Right forelimb (tissue), 1 donor: ENCODE measurements around the gene CREB5.
"Not testable (repeated sequence)": the region's sequence is repeated elsewhere in the genome, so short reads cannot be mapped to it uniquely, and the experiment has no call there.

Source experiments
- DNase-seq: peaks from one replicate; pipeline ENCODE4 v3.0.0-alpha.2; 2018

The CREB5 gene

DNA sequence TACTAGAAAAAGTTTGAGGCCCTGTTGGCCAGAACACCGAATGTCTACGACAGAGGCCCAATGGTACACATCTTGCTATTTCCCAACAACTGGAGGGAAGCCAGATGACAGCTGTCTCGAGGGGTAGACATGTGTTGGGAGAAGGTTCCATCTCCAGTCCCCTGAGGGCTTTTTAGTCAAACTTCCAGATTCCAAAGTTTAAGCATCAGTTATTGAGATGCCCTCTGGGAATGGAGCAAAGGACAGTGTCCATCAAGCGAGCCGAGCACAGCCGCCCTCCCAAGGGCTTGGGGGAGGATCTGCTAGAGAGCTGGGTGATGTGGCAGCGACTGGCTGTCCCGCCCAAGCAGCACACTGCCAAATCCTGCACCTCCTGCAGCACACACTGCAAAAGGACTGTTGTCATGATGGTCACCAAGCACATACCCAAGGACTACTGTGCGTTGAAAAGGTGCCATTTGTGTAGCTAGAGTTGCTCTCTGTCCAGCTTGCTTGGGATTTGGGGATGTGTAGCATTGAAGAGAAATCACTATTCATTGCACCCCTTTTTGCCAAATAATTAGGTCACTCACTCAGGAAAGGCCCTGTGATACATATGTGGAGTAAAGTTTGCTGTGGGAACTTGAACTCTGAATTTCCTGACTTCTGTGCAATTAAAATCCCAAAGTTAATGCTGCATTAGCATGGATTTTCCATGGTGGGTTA is 381.2 kb downstream of the CREB5 start:
- DNase-seq = no peak

DNA sequence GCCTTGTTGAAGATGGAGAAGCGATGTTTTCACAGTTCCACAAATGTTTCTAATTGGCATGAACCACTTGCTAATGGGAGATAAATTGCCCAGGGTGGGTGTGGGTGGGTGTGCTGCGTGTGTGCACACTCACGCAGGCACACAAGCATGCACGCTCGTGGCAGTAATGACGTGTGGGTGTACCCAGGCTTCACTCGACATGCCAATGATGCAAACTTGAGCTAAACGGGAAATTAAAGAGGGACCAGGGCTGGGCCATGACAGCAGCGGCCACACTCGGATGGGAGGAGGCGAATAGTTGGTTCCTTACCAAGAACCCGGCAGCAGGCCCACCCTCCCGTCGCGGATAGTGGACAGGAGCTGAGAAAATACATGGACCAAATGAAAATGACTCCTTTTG is 386.0 kb downstream of the CREB5 start:
- DNase-seq = no peak

DNA sequence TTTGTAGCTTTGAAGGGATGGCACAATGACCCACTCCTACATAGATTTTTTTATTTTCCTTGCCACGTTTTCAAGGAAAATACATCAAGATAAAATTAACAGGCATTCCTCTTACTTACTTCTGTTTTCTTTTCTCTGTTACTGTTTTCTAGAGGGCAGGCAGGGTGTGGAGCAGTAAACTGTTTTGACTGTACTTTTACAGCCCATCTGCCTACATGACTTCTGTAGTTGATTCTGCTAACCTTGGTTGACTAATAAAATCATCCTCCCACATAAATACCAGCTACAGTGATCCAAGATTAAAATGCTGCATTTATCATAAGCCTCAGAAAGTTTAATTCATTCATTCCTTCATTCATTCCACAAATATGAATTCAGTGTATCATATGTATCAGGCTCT is 387.3 kb downstream of the CREB5 start:
- no peak for DNase-seq

DNA sequence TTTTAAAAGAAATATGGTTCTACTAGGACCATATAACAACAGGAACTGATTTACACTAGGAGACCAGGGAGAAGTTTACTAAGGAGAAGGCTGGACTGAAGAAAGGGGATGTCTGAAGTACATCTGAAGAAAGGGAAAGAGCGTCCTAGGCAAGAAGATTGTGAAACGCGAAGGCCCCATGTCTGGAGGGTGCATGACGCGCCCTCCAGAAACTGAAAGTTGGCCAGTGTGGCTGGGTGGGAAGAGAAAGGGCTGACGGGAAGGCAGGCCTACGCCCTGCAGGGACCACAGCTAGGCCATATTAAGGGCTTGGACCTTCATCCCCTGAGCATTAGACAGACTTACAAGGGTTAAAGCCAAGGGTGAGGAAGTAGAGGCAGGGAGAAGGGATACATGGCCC is 387.8 kb downstream of the CREB5 start:
- DNase-seq = no peak

DNA sequence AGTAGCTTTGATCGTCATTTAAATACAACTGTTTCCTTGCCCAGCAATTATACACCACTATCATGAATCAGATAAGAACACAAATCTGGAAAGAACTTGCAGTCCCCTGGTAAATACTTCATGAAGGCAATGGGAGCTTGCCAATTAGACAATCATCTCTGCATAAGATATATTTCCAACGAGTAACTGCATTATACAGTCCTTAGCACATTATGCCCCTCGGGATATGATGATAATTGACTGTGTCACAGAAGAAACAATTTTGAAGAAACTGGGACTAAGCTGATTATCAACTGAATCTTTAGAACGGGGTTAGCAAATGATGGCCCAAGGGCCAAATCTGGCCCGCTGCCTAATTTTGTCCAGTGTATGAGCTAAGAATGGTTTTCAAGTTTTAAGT is 390.1 kb downstream of the CREB5 start:
- DNase-seq = no peak

DNA sequence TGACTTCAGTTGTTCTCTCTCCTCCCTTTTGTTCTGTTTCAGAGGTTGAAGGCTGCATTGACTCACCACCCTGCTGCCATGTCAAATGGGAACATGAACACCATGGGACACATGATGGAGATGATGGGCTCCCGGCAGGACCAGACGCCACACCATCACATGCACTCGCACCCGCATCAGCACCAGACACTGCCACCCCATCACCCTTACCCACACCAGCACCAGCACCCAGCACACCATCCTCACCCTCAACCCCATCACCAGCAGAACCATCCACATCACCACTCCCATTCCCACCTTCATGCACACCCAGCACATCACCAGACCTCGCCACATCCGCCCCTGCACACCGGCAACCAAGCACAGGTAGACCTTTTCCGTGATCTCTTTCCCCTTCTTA is 391.8 kb downstream of the CREB5 start:
- no peak for DNase-seq

DNA sequence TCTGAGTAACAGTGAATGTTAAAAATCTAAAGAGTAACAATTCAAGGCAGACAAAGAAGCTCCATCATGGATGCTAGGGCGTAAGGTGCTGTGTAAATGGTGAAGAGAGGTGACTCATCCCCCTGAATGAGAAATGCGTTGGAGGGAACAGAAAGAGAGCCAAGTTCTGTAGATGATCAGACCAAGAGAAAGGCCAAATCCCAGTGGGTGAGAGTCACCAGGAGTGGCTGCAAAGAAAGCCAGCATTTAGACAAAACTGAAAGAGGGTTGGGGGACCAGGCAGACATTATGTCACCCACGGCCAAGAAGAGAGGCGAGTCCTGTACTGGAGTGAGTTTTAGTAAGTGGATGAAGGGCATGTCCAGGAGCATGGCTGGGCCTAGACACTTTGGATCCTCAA is 392.7 kb downstream of the CREB5 start:
- no peak for DNase-seq

DNA sequence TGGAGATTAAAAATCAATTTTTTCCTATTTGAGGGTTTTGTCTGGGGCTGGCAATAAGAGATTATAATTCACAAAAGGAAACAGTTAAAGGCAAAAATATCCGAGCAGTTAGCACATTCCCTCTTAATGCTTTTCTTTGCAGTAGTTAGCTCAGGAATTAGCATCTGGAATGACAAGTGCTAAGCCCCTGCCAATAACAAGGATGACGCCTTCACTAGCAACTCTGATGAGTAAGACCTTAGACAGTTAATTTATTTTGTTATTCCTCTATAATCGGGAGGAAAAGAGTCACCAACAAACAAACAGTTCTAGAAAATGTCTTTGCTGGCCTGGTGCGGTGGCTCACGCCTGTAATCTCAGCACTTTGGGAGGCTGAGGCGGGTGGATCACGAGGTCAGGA is 394.5 kb downstream of the CREB5 start:
- no peak for DNase-seq

DNA sequence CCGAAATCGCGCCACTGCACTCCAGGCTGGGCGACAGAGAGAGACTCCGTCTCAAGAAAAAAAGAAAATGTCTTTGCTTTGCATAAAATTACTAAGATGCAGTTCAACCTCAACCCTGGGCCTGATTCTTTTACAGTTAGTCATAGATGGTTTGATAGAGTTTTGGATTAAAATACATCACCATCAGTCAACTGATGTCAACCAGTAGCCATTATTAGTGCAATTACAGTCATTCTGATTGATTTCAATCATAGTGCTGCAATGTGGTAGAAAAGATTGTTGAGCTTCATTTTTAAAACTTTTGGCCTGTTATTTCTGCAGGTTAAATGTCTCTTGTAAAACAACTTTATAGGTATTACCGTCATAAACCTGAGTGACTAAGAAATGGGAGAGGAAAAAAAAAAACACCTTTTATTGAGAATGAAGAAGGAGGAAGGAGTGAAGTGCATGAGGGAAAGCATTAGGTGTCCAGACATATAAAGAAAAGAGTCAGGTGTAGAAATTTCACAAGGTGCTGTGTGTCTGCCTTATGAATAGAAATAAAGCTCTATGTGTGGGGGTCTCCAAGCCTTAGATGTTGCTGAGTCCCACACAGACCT is 395.2 kb downstream of the CREB5 start:
- no peak for DNase-seq

DNA sequence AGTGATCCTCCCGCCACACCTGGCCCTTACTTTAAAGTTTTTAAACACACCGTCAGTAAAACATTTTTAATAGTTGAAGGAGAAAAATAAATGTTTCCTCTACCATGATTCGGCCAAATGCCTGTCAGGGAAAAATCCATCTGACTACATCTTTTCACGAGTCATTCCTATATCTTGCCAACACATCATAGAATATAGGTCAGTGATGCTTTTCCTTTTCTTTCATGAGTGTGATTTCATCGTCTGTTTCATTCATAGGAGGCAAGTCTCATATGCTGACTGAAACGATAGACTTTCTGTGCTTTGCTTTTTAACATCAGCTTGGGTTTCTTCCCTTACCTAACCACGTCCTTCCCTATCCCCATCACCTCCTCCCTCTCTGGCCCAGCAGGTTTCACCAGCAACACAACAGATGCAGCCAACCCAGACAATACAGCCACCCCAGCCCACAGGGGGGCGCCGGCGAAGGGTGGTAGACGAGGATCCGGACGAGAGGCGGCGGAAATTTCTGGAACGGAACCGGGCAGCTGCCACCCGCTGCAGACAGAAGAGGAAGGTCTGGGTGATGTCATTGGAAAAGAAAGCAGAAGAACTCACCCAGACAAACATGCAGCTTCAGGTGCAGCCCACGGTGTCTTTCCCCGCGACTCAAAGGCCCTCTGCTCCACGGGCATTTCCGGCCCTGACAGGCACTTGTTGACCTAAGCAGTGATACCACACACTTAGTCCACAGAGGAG is 396.6 kb downstream of the CREB5 start:
- DNase-seq = no peak

DNA sequence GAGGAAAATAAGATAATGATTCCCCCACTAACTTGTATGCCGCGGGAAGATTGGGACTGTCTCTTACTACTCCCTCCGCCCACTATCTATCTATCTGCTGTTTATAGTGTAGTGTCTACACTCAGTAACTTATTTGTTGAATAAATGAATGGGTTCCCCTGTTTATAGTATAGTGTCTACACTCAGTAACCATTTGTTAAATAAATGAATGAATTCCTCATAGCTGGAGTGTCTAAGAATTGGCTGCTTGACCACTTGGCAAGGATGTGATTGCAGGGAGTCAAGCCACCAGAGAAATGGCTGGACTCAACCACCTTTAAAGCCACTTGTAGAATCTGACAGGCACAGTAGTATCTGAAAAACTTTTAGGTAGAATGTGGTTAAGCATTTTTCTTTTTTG is 398.7 kb downstream of the CREB5 start:
- DNase-seq = no peak

DNA sequence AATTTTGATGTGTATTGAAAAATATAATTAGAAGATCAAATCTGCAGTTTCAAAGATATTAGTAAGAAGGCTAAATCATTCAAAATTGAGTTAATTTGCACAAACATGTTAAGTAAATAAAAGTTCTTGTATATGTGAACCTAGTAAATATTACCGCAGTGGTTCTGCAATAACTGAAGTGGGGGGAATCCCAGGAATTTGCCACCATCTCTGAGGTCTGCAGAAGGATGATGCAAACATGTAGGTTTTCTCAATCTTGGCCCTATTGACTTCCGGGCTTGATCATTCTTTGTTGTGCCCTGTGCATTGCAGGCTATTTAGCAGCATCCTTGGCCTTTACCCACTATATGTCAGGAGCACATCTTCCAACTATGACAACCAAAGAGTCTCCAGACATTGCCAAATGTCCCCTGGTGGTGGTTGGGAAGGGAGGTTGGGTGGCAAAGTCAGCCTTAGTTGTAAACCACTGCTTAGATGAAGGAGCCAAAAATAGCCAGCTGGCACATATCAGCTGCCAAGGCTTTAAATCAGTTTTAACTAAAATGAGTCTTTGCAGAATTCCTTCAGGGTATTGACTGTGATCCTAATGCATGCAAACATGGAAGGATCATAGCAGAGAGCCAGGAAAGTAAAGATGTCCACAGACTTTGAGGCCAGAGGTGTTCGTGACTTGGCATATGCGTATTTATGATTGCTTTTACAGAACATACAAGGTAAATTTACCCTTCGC is 399.5 kb downstream of the CREB5 start:
- peak; percentile 56 for DNase-seq

DNA sequence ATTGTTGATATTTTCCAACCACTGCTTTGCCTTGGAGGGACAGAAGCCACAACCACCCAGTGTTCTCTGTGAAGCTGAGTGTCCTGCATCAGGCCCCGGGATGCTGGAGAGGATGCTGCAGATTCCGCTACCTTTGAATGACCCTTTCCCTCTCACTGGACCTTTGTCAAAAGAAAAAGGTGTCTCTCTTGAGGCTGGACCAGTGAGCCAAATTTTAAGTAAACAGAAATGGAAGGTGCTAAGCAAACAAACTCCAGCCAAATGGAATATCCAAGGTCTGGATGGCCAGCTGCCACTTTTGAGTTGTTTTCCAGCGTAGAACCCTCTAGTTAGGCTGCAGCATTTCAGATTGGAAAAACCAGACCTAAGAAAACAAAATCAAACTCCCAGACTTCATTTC is 400.3 kb downstream of the CREB5 start:
- DNase-seq = peak; percentile 61

DNA sequence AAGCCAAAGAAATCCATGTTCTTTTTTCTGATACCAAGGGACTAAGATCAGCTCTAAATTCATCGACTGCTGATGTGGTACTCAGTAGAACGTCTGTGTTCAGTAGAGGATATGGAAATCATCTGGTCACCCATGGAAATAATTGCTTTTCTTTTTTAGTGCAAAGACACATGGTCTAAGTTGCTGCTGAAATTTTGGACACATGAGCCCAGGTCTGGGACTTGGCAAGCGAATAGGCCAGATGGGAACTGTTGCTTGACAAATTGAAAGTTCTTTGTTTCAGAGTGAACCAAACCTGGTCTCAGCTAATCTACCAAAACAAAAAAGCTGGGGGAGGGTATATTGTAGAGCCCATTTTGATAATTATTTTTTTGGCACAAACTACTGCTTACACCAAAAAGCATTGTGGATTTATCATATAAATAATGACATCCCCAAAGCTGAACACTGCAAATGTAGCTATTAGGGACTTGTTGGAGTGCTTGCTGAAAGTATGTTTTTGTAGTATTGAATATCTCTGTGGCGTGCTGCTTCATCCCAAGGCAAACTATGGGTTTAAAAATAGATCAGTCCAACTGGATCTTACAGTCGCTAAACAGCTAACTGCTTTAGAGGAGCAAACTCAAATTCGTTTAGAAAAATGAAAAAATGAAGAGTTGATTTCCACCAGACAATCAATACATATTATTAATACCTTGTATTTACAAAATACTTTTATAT is 401.1 kb downstream of the CREB5 start:
- DNase-seq = peak; percentile 53

DNA sequence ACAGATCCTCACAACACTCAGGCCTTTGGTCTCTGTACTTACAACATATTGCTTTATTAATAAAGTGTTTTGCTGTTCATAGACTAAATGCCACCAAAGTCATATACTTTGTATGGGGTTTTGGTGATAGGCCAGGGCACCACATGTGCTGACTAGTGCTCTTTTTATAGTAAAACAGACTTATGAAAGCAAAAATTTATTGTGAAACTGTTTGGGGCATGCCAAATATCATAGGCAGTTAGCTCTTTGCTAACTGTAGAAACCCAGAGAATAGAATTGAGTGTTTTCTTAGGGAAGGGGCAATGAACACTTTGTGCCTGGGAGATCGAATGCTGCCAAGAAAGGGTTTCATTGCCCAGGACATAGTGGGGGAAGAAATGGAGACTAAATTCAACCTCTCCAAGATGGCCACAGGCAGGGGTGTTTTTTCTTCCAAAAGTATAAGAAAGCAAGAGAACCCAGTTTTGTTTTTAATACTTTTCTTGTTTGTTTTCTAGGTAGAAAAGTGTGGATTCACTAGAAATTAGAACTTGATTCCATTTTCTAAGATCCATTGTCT is 403.1 kb downstream of the CREB5 start:
- no peak for DNase-seq

DNA sequence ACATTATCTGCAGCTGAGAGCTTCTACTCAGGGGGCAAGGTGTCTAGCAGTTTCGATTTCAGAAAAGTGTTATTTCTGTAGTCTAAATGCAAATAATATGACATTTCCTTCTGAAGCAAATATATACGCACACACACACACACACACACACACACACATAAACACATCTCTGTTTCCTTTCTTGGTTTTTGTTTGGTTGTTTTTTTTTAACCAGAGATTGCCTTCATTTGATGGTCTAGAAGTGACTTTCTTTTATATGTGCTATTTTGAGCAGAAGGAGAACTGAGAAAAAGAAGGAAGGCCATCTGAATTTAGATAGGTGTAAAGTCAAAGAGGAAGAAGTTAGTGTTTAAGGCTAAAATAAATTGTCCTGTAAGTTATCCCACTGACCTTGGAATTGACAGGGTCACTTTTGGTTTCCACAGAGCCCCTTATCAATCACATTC is 403.6 kb downstream of the CREB5 start:
- no peak for DNase-seq

DNA sequence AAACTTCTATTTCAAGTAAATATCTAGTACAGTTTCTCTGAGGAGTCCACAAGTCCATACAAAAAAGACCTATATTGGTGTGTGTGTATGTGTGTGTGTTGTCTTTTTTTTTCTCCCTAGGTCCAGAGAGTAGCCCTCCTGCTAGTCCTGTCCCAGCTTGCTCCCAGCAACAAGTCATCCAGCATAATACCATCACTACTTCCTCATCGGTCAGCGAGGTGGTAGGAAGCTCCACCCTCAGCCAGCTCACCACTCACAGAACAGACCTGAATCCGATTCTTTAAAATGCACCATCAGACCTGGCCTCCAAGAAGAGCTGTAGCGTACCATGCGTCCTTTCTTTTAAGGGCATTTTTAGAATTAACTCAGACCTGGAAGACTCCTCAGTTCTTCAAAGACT is 406.7 kb downstream of the CREB5 start:
- no peak for DNase-seq

DNA sequence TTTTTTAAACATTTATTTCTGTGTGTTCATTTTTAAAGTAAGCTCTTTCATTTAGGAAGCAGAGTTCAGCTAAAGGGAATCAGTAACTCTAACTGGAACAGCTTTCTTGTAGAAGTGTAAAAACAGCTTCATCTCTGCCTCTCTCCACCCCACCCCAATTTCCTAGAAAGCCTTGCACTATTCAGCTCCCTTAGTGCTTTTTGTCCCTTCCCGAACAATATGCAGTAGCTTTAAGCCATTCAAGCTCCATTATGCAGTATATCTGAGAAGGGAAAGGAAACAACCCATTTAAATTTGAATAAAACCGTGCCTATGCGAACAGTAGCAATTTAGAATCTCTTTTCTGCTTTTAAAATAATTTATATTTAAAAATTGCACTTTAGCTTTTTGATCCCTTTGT is 411.3 kb downstream of the CREB5 start:
- DNase-seq = no peak

DNA sequence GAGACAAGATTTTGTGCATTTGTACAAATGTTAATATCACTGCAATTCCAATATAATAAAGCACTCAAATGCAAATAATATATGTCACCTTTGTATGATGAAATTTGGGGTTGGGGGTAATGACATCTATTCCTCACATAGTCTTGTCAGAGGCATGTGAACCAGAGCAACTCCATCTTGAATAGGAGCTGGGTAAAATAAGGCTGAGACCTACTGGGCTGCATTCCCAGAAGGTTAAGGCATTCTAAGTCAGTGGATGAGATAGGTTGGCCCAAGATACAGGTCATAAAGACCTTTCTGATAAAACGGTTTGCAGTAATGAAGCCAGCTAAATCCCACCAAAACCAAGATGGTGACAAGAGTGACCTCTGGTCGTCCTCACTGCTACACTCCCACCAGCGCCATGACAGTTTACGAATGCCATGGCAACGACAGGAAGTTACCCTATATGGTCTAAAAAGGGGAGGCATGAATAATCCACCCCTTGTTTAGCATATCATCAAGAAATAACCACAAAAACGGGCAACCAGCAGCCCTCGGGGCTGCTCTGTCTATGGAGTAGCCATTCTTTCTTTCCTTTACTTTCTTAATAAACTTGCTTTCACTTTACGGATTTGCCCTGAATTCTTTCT is 413.6 kb downstream of the CREB5 start:
- DNase-seq = not testable (repeated sequence)

DNA sequence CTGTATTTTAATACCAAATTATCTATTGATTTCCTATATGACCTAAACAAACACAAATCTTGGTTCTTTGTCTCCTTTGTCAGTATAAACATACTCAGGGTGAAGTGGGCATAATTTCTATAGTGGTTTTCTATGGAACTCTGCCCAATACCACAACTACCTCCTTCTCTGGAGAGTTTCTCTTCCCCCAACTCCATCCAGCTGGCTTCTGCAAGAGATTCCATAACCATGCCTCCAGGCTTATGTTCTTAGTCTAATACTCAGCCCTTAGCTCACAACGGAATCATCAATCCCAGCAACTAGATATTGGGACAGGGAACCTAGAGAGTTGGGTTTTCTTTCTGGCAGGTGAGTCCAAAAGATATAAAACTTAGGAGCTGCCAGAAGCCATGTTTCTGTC is 418.5 kb downstream of the CREB5 start:
- DNase-seq = no peak

DNA sequence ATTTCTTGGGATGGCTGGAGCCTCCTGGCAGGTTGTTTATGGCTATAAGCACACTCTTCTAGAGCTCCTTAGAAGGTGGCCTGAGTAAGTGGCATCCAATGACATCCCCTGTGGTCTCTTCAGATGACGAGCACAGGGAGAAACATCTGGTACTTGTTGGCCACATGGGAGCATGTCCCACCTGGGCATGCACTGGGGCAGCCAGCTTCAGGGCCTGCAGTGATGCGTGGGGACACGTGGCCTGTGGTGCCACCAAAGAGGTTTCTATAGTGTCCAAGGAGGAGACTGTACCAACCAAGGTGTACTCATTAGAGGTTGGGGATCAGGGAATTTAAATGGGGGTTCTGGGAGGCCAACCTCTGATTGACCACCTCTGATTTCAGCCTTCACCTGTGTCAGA is 420.4 kb downstream of the CREB5 start:
- no peak for DNase-seq

DNA sequence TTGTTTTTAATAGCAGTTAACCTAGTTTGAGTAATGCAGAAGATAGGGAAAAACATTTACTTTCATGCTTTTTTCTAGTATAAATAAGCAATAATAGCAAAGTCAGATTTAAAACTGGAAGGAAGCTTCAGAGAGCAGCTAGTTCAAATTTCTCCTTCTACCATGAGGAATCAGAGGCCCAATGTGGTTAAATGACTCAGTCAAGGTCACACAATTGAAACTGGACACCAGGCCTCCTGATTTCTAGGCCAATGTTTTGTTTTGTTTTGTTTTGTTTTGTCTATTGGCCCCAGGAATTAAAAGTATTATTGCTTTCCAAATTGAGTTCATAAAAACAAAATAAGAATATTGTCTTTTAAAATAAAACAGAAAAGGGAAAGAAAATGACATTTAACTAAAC is 423.5 kb downstream of the CREB5 start:
- DNase-seq = no peak
